GM18511 (cell line): ENCODE measurements around the gene TCEAL6.
"Not testable (repeated sequence)": the region's sequence is repeated elsewhere in the genome, so short reads cannot be mapped to it uniquely, and the experiment has no call there.

Source experiments
- ATAC-seq: cut with Tn5 transposase; IDR thresholded peaks from one replicate; pipeline ENCODE4 v1.9.1; 2021; ENCODE audit warnings: mild to moderate bottlenecking, moderate library complexity; ENCODE audit not compliant: unreplicated experiment

The TCEAL6 gene

GRCh38 chrX:102142274-102142673, at the start of gene TCEAL6:
Gene TCEAL6 (minus strand): TSS chrX:102142481.
- ATAC-seq = not testable (repeated sequence)

GRCh38 chrX:102185967-102186720, 43.9 kb upstream of the TCEAL6 start:
- ATAC-seq = no peak

GRCh38 chrX:102155806-102156179, 13.5 kb upstream of the TCEAL6 start, which contains the start of gene BEX5:
Gene BEX5 (minus strand): TSS chrX:102155977. CDS start chrX:102154265, 1,712 bp downstream.
- ATAC-seq = peak; percentile 92

- ATAC-seq = peak; percentile 55
Observed at GRCh38 chrX:102154900-102155805, 12.9 kb upstream of the TCEAL6 start.

- ATAC-seq = no peak
Observed at GRCh38 chrX:102154218-102154860, 12.1 kb upstream of the TCEAL6 start.

GRCh38 chrX:102141631-102142030, 650 bp downstream of the TCEAL6 start:
- not testable (repeated sequence) for ATAC-seq

GRCh38 chrX:102140876-102141275, 1.4 kb downstream of the TCEAL6 start:
- not testable (repeated sequence) for ATAC-seq

GRCh38 chrX:102138064-102138463, 4.2 kb downstream of the TCEAL6 start:
- no peak for ATAC-seq

- ATAC-seq = no peak
Observed at GRCh38 chrX:102129473-102129872, 12.8 kb downstream of the TCEAL6 start.

- no peak for ATAC-seq
Observed at GRCh38 chrX:102126863-102127262, 15.4 kb downstream of the TCEAL6 start.

- not testable (repeated sequence) for ATAC-seq
Observed at GRCh38 chrX:102126080-102126818, 16.0 kb downstream of the TCEAL6 start.

- not testable (repeated sequence) for ATAC-seq
Observed at GRCh38 chrX:102125436-102125835, 16.8 kb downstream of the TCEAL6 start, which contains the start of gene TCEAL2. Gene TCEAL2 (plus strand): TSS chrX:102125679. CDS start chrX:102126831, 1,152 bp downstream.

- ATAC-seq = not testable (repeated sequence)
Observed at GRCh38 chrX:102125014-102125413, 17.3 kb downstream of the TCEAL6 start.

GRCh38 chrX:102115748-102116147, 26.5 kb downstream of the TCEAL6 start:
- no peak for ATAC-seq

GRCh38 chrX:102113367-102113766, 28.9 kb downstream of the TCEAL6 start:
- no peak for ATAC-seq
